NCI-H226 (cell line): Measurements from ENCODE around the gene ZFPM1.
A peak's percentile ranks its signal among the peaks of the same experiment; 100 is the strongest.

Source experiments
- DNase-seq: peaks from one replicate; pipeline ENCODE4 v3.0.0-alpha.2; 2015

ZFPM1 gene

GRCh38 chr16:88549671-88550245 is 96.7 kb downstream of the ZFPM1 start:
- DNase-seq, result no peak

- no peak for DNase-seq
Observed at GRCh38 chr16:88550246-88550661, 97.2 kb downstream of the ZFPM1 start.

GRCh38 chr16:88552166-88552565 is 99.1 kb downstream of the ZFPM1 start:
- no peak for DNase-seq

GRCh38 chr16:88552815-88553214 is 99.7 kb downstream of the ZFPM1 start:
- no peak for DNase-seq

GRCh38 chr16:88553739-88554138 is 100.7 kb downstream of the ZFPM1 start:
- DNase-seq, result no peak

GRCh38 chr16:88554711-88555264 is 101.7 kb downstream of the ZFPM1 start:
- no peak for DNase-seq

GRCh38 chr16:88556294-88556988 is 103.4 kb downstream of the ZFPM1 start:
- no peak for DNase-seq

GRCh38 chr16:88558457-88559442 is 105.7 kb downstream of the ZFPM1 start:
- peak; percentile 44 for DNase-seq

- peak; percentile 61 for DNase-seq
Observed at GRCh38 chr16:88560714-88561484, 107.8 kb downstream of the ZFPM1 start.

- no peak for DNase-seq
Observed at GRCh38 chr16:88561485-88562359, 108.6 kb downstream of the ZFPM1 start.

GRCh38 chr16:88566158-88566557 is 113.1 kb downstream of the ZFPM1 start:
- no peak for DNase-seq

- no peak for DNase-seq
Observed at GRCh38 chr16:88568710-88569613, 115.9 kb downstream of the ZFPM1 start.

GRCh38 chr16:88569614-88569984 is 116.5 kb downstream of the ZFPM1 start:
- no peak for DNase-seq

- peak; percentile 91 for DNase-seq
Observed at GRCh38 chr16:88569985-88570690, 117.1 kb downstream of the ZFPM1 start, which contains the start of gene ZC3H18. TSS of gene ZC3H18 (plus strand) at chr16:88570403. CDS start at chr16:88577124, 6,721 bp downstream.

GRCh38 chr16:88570691-88571092 is 117.6 kb downstream of the ZFPM1 start:
- DNase-seq, result no peak

GRCh38 chr16:88575251-88575650 is 122.2 kb downstream of the ZFPM1 start:
- DNase-seq, result no peak

GRCh38 chr16:88576307-88576706 is 123.2 kb downstream of the ZFPM1 start:
- DNase-seq, result no peak

- DNase-seq, result no peak
Observed at GRCh38 chr16:88577166-88577565, 124.1 kb downstream of the ZFPM1 start.
